SK-N-SH (cell line): Measurements from ENCODE around the gene ARHGEF40. TPM values are rescaled to one million over a fixed set of nuclear protein-coding genes. Genes with fewer than 3 reads are reported as not detected.

Experiments
- CTCF ChIA-PET: fragments of 300-600, 350-600 bp; formaldehyde crosslinking; extraction: SDS; loops from one replicate; lab custom pipeline; 2021; lab: Yijun Ruan, JAX
- POLR2A ChIA-PET: fragments of 350-600 bp; sonication (Branson Sonifier 250); formaldehyde crosslinking; extraction: SDS; loops from one replicate; lab custom pipeline; 2020; ENCODE audit warnings: antibody characterized with exemption, inconsistent platforms; lab: Yijun Ruan, JAX
- DNase-seq: peaks from one replicate; pipeline ENCODE4 v3.0.0; 2012
- H2AFZ ChIP-seq: fragments of 200-600 bp; sonication (generic); 2 replicates; pipeline ENCODE4 v1.8.1; 2016; ENCODE audit warnings: antibody characterized with exemption, mild to moderate bottlenecking, low read depth
- H3F3A ChIP-seq: fragments of 200-600 bp; sonication (generic); replicated peaks from 2 replicates; pipeline ENCODE3; 2016; ENCODE audit warnings: antibody characterized with exemption, mild to moderate bottlenecking; ENCODE audit not compliant: insufficient read depth
- H3K27ac ChIP-seq, 2 experiments: fragments of 200-500 bp in 1 of 2; fragments of 200-600 bp in 1 of 2; sonication (Bioruptor generic) in 1 of 2; sonication (generic), shearing (Covaris generic) in 1 of 2; 2 replicates each; pipeline versions ENCODE4 v1.5.1 to v1.6.1; 2014 to 2016; ENCODE audit warnings: low read depth in 2 of 2, inconsistent platforms in 1 of 2, low read length in 1 of 2, mild to moderate bottlenecking in 1 of 2, mixed read lengths in 1 of 2
- H3K27me3 ChIP-seq: fragments of 200-600 bp; sonication (generic), shearing (Covaris generic); 2 replicates; pipeline ENCODE4 v1.6.1; 2016; ENCODE audit warnings: mixed run types; ENCODE audit not compliant: insufficient read depth
- H3K36me3 ChIP-seq, 2 experiments: fragments of 200-500 bp in 1 of 2; fragments of 200-600 bp in 1 of 2; sonication (Bioruptor generic) in 1 of 2; sonication (generic) in 1 of 2; replicated peaks in 1 of 2; 2 replicates each; pipeline versions ENCODE3 to v1.5.1; 2014 to 2016; ENCODE audit warnings: low read length in 1 of 2, mild to moderate bottlenecking in 1 of 2; ENCODE audit not compliant: insufficient read depth in 2 of 2, control insufficient read depth in 1 of 2
- H3K4me1 ChIP-seq, 2 experiments: fragments of 200-500 bp in 1 of 2; fragments of 200-600 bp in 1 of 2; sonication (Bioruptor generic) in 1 of 2; sonication (generic), shearing (Covaris generic) in 1 of 2; 2 replicates each; pipeline versions ENCODE4 v1.5.1 to v1.6.1; 2014 to 2016; ENCODE audit warnings: low read depth in 1 of 2, low read length in 1 of 2, mixed run types in 1 of 2; ENCODE audit not compliant: insufficient read depth in 2 of 2, control insufficient read depth in 1 of 2
- H3K4me2 ChIP-seq: fragments of 200-600 bp; sonication (generic), shearing (Covaris generic); 2 replicates; pipeline ENCODE4 v1.6.1; 2017; ENCODE audit warnings: mixed run types
- H3K4me3 ChIP-seq, 2 experiments: fragments of 200-500 bp in 1 of 2; fragments of 200-600 bp in 1 of 2; sonication (Bioruptor generic) in 1 of 2; sonication (generic), shearing (Covaris generic) in 1 of 2; 2 replicates each; pipeline versions ENCODE4 v1.5.1 to v1.8.1; 2014 to 2016; ENCODE audit warnings: low read depth in 2 of 2, inconsistent platforms in 1 of 2, low read length in 1 of 2, mild to moderate bottlenecking in 1 of 2, mixed read lengths in 1 of 2, moderate library complexity in 1 of 2
- H3K79me2 ChIP-seq: fragments of 200-600 bp; sonication (generic); 2 replicates; pipeline ENCODE4 v1.8.1; 2017; ENCODE audit warnings: mild to moderate bottlenecking; ENCODE audit not compliant: insufficient read depth
- H3K9ac ChIP-seq: fragments of 200-600 bp; sonication (generic); 2 replicates; pipeline ENCODE4 v1.6.1; 2017; ENCODE audit warnings: mixed run types
- H3K9me2 ChIP-seq: fragments of 200-600 bp; sonication (generic); 2 replicates; pipeline ENCODE4 v1.6.1; 2017; ENCODE audit warnings: mixed run types
- H3K9me3 ChIP-seq: fragments of 200-600 bp; sonication (generic); 2 replicates; pipeline ENCODE4 v1.6.1; 2017; ENCODE audit warnings: mixed run types, mild to moderate bottlenecking, moderate library complexity
- H4K20me1 ChIP-seq: fragments of 200-600 bp; sonication (generic); 2 replicates; pipeline ENCODE4 v1.6.1; 2017; ENCODE audit warnings: mild to moderate bottlenecking, mixed run types; ENCODE audit not compliant: insufficient read depth
- CHD2 ChIP-seq: fragments of 150-350 bp; IDR thresholded peaks from 2 replicates; pipeline ENCODE4 v1.6.1; 2018; ENCODE audit warnings: low read length; ENCODE audit not compliant: partially characterized antibody
- ELF1 ChIP-seq: IDR thresholded peaks from 2 replicates; pipeline ENCODE4 v1.4.0; 2012
- EP300 ChIP-seq, 2 experiments: IDR thresholded peaks; 2 replicates each; pipeline versions ENCODE4 v1.4.0 to v1.6.1; 2012; ENCODE audit warnings: borderline replicate concordance in 1 of 2, low read depth in 1 of 2, low read length in 1 of 2
- EZH2phosphoT487 ChIP-seq: fragments of 200-600 bp; sonication (generic); IDR thresholded peaks from 2 replicates; pipeline ENCODE4 v1.6.1; 2017; ENCODE audit warnings: low read depth, mixed run types, mild to moderate bottlenecking, antibody characterized with exemption, moderate library complexity, borderline replicate concordance
- FOSL2 ChIP-seq: IDR thresholded peaks from 2 replicates; pipeline ENCODE4 v1.4.0; 2012; ENCODE audit warnings: low read depth, mild to moderate bottlenecking, moderate library complexity, borderline replicate concordance
- FOXJ3 ChIP-seq: sonication (generic); formaldehyde crosslinking; IDR thresholded peaks from 2 replicates; pipeline ENCODE4 v1.5.1; 2020; ENCODE audit warnings: mild to moderate bottlenecking, missing genetic modification reagents
- FOXM1 ChIP-seq: IDR thresholded peaks from 2 replicates; pipeline ENCODE4 v1.4.0; 2012; ENCODE audit warnings: low read depth, mild to moderate bottlenecking
- GABPA ChIP-seq: IDR thresholded peaks from 2 replicates; pipeline ENCODE4 v1.4.0; 2012; ENCODE audit warnings: low read depth, mild to moderate bottlenecking
- IRF3 ChIP-seq: fragments of 150-350 bp; IDR thresholded peaks from 2 replicates; pipeline ENCODE4 v1.6.1; 2016; ENCODE audit warnings: mild to moderate bottlenecking, low read depth, low read length
- MAX ChIP-seq: IDR thresholded peaks from 2 replicates; pipeline ENCODE4 v1.4.0; 2012; ENCODE audit warnings: low read depth
- MEF2A ChIP-seq: IDR thresholded peaks from 2 replicates; pipeline ENCODE4 v1.4.0; 2012; ENCODE audit warnings: low read depth, borderline replicate concordance
- MXI1 ChIP-seq: IDR thresholded peaks from 2 replicates; pipeline ENCODE4 v1.6.1; 2012; ENCODE audit warnings: mild to moderate bottlenecking, low read depth, low read length, improper control_type of control experiment
- NFIC ChIP-seq: IDR thresholded peaks from 2 replicates; pipeline ENCODE4 v1.4.0; 2012; ENCODE audit warnings: borderline replicate concordance
- NRF1 ChIP-seq: IDR thresholded peaks from 2 replicates; pipeline ENCODE4 v1.6.1; 2012; ENCODE audit warnings: low read depth, mild to moderate bottlenecking, low read length
- PBX3 ChIP-seq: IDR thresholded peaks from 2 replicates; pipeline ENCODE4; 2012
- RAD21 ChIP-seq: IDR thresholded peaks from 2 replicates; pipeline ENCODE4 v1.6.1; 2012; ENCODE audit warnings: mild to moderate bottlenecking, low read length
- RCOR1 ChIP-seq: fragments of 150-350 bp; IDR thresholded peaks from 2 replicates; pipeline ENCODE4 v1.6.1; 2017; ENCODE audit warnings: antibody characterized with exemption, low read length
- REST ChIP-seq: IDR thresholded peaks from 2 replicates; pipeline ENCODE4 v1.6.1; 2012; ENCODE audit warnings: mild to moderate bottlenecking, low read depth, low read length, moderate library complexity
- RFX5 ChIP-seq: IDR thresholded peaks from 2 replicates; pipeline ENCODE4 v1.6.1; 2012; ENCODE audit warnings: mild to moderate bottlenecking, improper control_type of control experiment, low read length
- SIN3A ChIP-seq: IDR thresholded peaks from 2 replicates; pipeline ENCODE4 v1.6.1; 2012; ENCODE audit warnings: low read depth, mild to moderate bottlenecking, low read length, moderate library complexity, borderline replicate concordance
- SMC3 ChIP-seq: IDR thresholded peaks from 2 replicates; pipeline ENCODE4 v1.6.1; 2012; ENCODE audit warnings: low read depth, low read length, improper control_type of control experiment
- TAF1 ChIP-seq: IDR thresholded peaks from 2 replicates; pipeline ENCODE4 v1.6.1; 2012; ENCODE audit warnings: low read depth, mild to moderate bottlenecking, low read length, moderate library complexity, borderline replicate concordance
- TCF12 ChIP-seq: IDR thresholded peaks from 2 replicates; pipeline ENCODE4 v1.4.0; 2012
- TEAD4 ChIP-seq: IDR thresholded peaks from 2 replicates; pipeline ENCODE4 v1.4.0; 2012; ENCODE audit warnings: mild to moderate bottlenecking, borderline replicate concordance; ENCODE audit not compliant: insufficient read depth
- WGBS: methylation state at CpG from one replicate; pipeline ENCODE4 v1.1.6; 2017; ENCODE audit warnings: low lambda C conversion rate; 5-methylcytosine and 5-hydroxymethylcytosine counted together
- polyA plus RNA-seq, 3 experiments: library from polyadenylated mRNA; depleted of rRNA; stranded (reverse); fragments of >200 nt; gene quantifications; 2 replicates each; pipeline ENCODE4 v1.2.3, GENCODE V29; 2012
- TF ChIP-seq, protein P1 (sequence below): fragments of 200-600 bp; sonication (generic); IDR thresholded peaks from 2 replicates; pipeline ENCODE4 v1.6.1; 2017; ENCODE audit warnings: antibody characterized with exemption, mild to moderate bottlenecking, moderate library complexity

The ARHGEF40 gene
- polyA plus RNA-seq, 1 of the 3 experiments (the other 2 are of a cell fraction), result 58.8 TPM

DNA sequence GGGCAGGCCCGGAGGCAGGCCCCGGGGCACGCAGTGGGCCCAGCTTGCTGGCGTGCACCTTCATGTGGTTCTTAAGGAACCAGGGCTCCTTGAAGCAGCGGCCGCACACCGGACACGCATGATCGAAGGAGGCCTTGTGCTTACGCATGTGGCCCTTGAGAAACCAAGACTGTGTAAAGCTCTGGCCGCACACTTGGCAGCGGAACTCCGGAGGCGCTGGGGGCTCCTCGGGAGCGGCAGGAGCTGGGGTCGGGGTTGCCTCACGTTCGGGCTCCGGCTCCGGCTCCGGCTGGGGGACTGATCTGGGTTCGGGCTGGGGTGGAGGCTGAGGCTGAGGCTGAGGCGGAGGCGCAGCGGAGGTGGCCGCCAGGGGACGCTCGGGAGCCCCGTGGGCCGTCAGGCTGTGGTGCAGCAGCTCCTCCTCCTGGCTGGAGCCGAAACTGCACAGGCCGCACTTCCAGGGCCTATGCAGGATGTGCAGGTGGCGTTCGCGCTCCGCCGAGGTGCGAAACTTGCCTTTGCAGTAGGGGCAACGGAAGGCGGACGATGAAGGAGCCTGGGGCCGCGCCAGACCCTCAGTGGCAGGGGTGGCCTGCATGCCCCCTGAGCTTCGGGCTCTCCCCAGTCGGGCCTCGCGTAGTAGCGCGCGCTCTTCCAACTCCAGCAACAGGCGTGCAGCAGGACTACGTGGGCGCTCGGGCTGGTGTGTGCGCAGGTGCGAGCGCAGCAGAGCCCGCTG lies 22.3 kb downstream of the ARHGEF40 start:
- ChIA-PET POLR2A (interaction anchor here (1.2 to 1.8 kb wide), 4 partner anchors 9 to 24 kb away, joined by 3 to 12 read pairs (median 5); partner anchors contain the start of genes ARHGEF40 and TMEM253), CTCF (interaction anchor here (0.7 to 20.5 kb wide), 36 partner anchors 7 to 442 kb away, joined by 3 to 555 read pairs (median 6); partner anchors contain the start of genes ARHGEF40, NDRG2, TMEM253 and TPPP2)
- no peaks in the 10 kb centered on the region for H3K27me3 ChIP-seq
- H3K4me3 ChIP-seq, result peak overlapping the region in 1 of 2 experiments; percentile 36; a peak in 1 of 4 replicates
- H3K4me2 ChIP-seq, result no peak overlapping the region
- 36% methylated on average over 25 of the region's 59 CpGs for WGBS
- H2AFZ ChIP-seq, result no peak overlapping the region
- H3K27ac ChIP-seq, result no peak overlapping the region; a peak in 1 of 4 replicates
- peaks cover 20 to 46% of the 10 kb centered on the region in 2 experiments for H3K36me3 ChIP-seq
- peaks cover 56% of the 10 kb centered on the region for H3F3A ChIP-seq
- no peaks in the 10 kb centered on the region for H3K79me2 ChIP-seq
- DNase-seq, result peak; percentile 95
- H3K9me3 ChIP-seq, result no peaks in the 10 kb centered on the region
- peaks cover 21 to 28% of the 10 kb centered on the region in 2 experiments for H3K4me1 ChIP-seq
- H3K9me2 ChIP-seq, result no peaks in the 10 kb centered on the region
- no peak overlapping the region for H3K9ac ChIP-seq
- H4K20me1 ChIP-seq, result peaks cover 14% of the 10 kb centered on the region; the same call in 1 of the 2 replicates
- peak; percentile 85; the same call in 1 of the 2 replicates for TF ChIP-seq SIN3A
- no peak; the same call in 1 of the 2 replicates for TF ChIP-seq TAF1
- TF ChIP-seq EP300 (IDR thresholded peaks at IDR 0.05; ENCODE audit: borderline replicate concordance in 1 of 2, low read depth in 1 of 2, low read length in 1 of 2), result no peak
- peak; percentile 100 for TF ChIP-seq SMC3
- TF ChIP-seq, protein P1, sequence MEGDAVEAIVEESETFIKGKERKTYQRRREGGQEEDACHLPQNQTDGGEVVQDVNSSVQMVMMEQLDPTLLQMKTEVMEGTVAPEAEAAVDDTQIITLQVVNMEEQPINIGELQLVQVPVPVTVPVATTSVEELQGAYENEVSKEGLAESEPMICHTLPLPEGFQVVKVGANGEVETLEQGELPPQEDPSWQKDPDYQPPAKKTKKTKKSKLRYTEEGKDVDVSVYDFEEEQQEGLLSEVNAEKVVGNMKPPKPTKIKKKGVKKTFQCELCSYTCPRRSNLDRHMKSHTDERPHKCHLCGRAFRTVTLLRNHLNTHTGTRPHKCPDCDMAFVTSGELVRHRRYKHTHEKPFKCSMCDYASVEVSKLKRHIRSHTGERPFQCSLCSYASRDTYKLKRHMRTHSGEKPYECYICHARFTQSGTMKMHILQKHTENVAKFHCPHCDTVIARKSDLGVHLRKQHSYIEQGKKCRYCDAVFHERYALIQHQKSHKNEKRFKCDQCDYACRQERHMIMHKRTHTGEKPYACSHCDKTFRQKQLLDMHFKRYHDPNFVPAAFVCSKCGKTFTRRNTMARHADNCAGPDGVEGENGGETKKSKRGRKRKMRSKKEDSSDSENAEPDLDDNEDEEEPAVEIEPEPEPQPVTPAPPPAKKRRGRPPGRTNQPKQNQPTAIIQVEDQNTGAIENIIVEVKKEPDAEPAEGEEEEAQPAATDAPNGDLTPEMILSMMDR, result peak; percentile 97
- TF ChIP-seq MXI1, result no peak
- no peak; the same call in 1 of the 2 replicates for TF ChIP-seq NRF1
- 0 out of 2 replicates have a peak, but pooled peaks have one; percentile 28 for TF ChIP-seq FOXM1
- TF ChIP-seq NFIC, result no peak
- no peak for TF ChIP-seq IRF3
- TF ChIP-seq CHD2, result peak; percentile 71
- no peak for TF ChIP-seq FOXJ3
- TF ChIP-seq GABPA, result no peak
- peak; percentile 92 for TF ChIP-seq RAD21
- TF ChIP-seq FOSL2, result no peak
- TF ChIP-seq EZH2phosphoT487, result no peak
- no peak for TF ChIP-seq RFX5
- no peak for TF ChIP-seq REST
- TF ChIP-seq MEF2A, result no peak
- TF ChIP-seq RCOR1, result peak; percentile 30; the same call in 1 of the 2 replicates
- no peak for TF ChIP-seq TEAD4
- no peak; the same call in 1 of the 2 replicates for TF ChIP-seq TCF12
- 0 out of 2 replicates have a peak, but pooled peaks have one; percentile 20 for TF ChIP-seq PBX3
- TF ChIP-seq ELF1, result no peak
- TF ChIP-seq MAX, result peak; percentile 34; the same call in 1 of the 2 replicates
